Activated T-helper 17 cell treated with anti-CD3 and anti-CD28 coated beads, Interleukin-2, amount 50 U/mL, for 72 hours (primary cell): ENCODE results near the gene ZNF681. TPM values are rescaled to one million over a fixed set of nuclear protein-coding genes. Genes with fewer than 3 reads are reported as not detected.

Experiments used
- ATAC-seq: fragments of 150-1000 bp; cut with Tn5 transposase; replicated peaks from 2 replicates; pipeline ENCODE4 v1.10.0; 2021; ENCODE audit warnings: mild to moderate bottlenecking, moderate library complexity
- H3K27ac Mint-ChIP-seq: one replicate; pipeline ENCODE4 v1.8.0; 2022; ENCODE audit warnings: mixed read lengths
- H3K27me3 Mint-ChIP-seq: one replicate; pipeline ENCODE4 v1.8.0; 2022; ENCODE audit warnings: mixed read lengths
- H3K36me3 Mint-ChIP-seq: one replicate; pipeline ENCODE4 v1.8.0; 2022; ENCODE audit warnings: low read depth, mild to moderate bottlenecking, mixed read lengths
- H3K4me1 Mint-ChIP-seq: one replicate; pipeline ENCODE4 v1.8.0; 2022; ENCODE audit warnings: mixed read lengths
- H3K4me3 Mint-ChIP-seq: one replicate; pipeline ENCODE4 v1.8.0; 2022; ENCODE audit warnings: mild to moderate bottlenecking, mixed read lengths
- H3K9me3 Mint-ChIP-seq: one replicate; pipeline ENCODE4 v1.8.0; 2022; ENCODE audit warnings: mixed read lengths
- total RNA-seq, 2 donors: library from RNA; stranded (reverse); gene quantifications; one replicate each; pipeline ENCODE4 v1.2.3, GENCODE V29; 2022

The ZNF681 gene
- total RNA-seq: 1 to 10 TPM; 2.3 to 3.1 TPM

- peak; percentile 93 for ATAC-seq
- Mint-ChIP-seq H3K4me3 (peak within 1 kb of the TSS; percentile 94), H3K9me3 (peaks cover 3% of the 10 kb centered on the region), H3K27me3 (no peaks in the 10 kb centered on the region), H3K36me3 (peaks cover 14% of the 10 kb centered on the region), H3K4me1 (peaks cover 10% of the 10 kb centered on the region), H3K27ac (peak within 1 kb of the TSS; percentile 89)
These were observed at the start of gene ZNF681 for GRCh38 chr19:23758187-23759074. TSS of gene ZNF681 (minus strand) at chr19:23758891. CDS start at chr19:23758749, 142 bp downstream.

GRCh38 chr19:23804676-23805075 is 46.0 kb upstream of the ZNF681 start:
- Mint-ChIP-seq H3K4me1 (peaks cover 4% of the 10 kb centered on the region), H3K27me3 (no peaks in the 10 kb centered on the region), H3K9me3 (no peaks in the 10 kb centered on the region), H3K27ac (no peak overlapping the region), H3K36me3 (no peaks in the 10 kb centered on the region), H3K4me3 (no peak overlapping the region)
- no peak for ATAC-seq

GRCh38 chr19:23802290-23802689 is 43.6 kb upstream of the ZNF681 start:
- Mint-ChIP-seq H3K4me3 (peak overlapping the region; percentile 64), H3K36me3 (no peaks in the 10 kb centered on the region), H3K27ac (peak overlapping the region; percentile 71), H3K9me3 (peaks cover 4% of the 10 kb centered on the region), H3K27me3 (no peaks in the 10 kb centered on the region), H3K4me1 (peaks cover 11% of the 10 kb centered on the region)
- peak; percentile 71 for ATAC-seq

- H3K27me3 Mint-ChIP-seq: no peaks in the 10 kb centered on the region
- peaks cover 4% of the 10 kb centered on the region for H3K9me3 Mint-ChIP-seq
- H3K4me1 Mint-ChIP-seq: peaks cover 11% of the 10 kb centered on the region
- peak overlapping the region; percentile 71 for H3K27ac Mint-ChIP-seq
- H3K36me3 Mint-ChIP-seq: no peaks in the 10 kb centered on the region
- peak overlapping the region; percentile 64 for H3K4me3 Mint-ChIP-seq
- ATAC-seq: peak; percentile 16
These were observed 43.1 kb upstream of the ZNF681 start for GRCh38 chr19:23801803-23802202.

GRCh38 chr19:23800868-23801267 is 42.2 kb upstream of the ZNF681 start:
- no peaks in the 10 kb centered on the region for H3K27me3 Mint-ChIP-seq
- H3K36me3 Mint-ChIP-seq: no peaks in the 10 kb centered on the region
- peak overlapping the region; percentile 61 for H3K27ac Mint-ChIP-seq
- H3K9me3 Mint-ChIP-seq: peaks cover 4% of the 10 kb centered on the region
- ATAC-seq: no peak
- peak overlapping the region; percentile 78 for H3K4me3 Mint-ChIP-seq
- peaks cover 11% of the 10 kb centered on the region for H3K4me1 Mint-ChIP-seq

GRCh38 chr19:23800271-23800670 is 41.6 kb upstream of the ZNF681 start:
- H3K4me3 Mint-ChIP-seq: peak overlapping the region; percentile 78
- peak overlapping the region; percentile 61 for H3K27ac Mint-ChIP-seq
- H3K27me3 Mint-ChIP-seq: no peaks in the 10 kb centered on the region
- peaks cover 11% of the 10 kb centered on the region for H3K4me1 Mint-ChIP-seq
- H3K9me3 Mint-ChIP-seq: peaks cover 6% of the 10 kb centered on the region
- H3K36me3 Mint-ChIP-seq: no peaks in the 10 kb centered on the region
- peak; percentile 56 for ATAC-seq

GRCh38 chr19:23799321-23799720 is 40.6 kb upstream of the ZNF681 start:
- Mint-ChIP-seq H3K27me3 (no peaks in the 10 kb centered on the region), H3K36me3 (no peaks in the 10 kb centered on the region)
- ATAC-seq: peak; percentile 71

GRCh38 chr19:23795462-23795861 is 36.8 kb upstream of the ZNF681 start:
- ATAC-seq: no peak
- no peaks in the 10 kb centered on the region for H3K27me3 Mint-ChIP-seq
- peaks cover 8% of the 10 kb centered on the region for H3K9me3 Mint-ChIP-seq
- no peaks in the 10 kb centered on the region for H3K36me3 Mint-ChIP-seq
- H3K4me3 Mint-ChIP-seq: no peak overlapping the region
- H3K27ac Mint-ChIP-seq: no peak overlapping the region
- peaks cover 7% of the 10 kb centered on the region for H3K4me1 Mint-ChIP-seq

More at GRCh38 chr19:23799321-23799720, 40.6 kb upstream of the ZNF681 start:
- peaks cover 8% of the 10 kb centered on the region for H3K9me3 Mint-ChIP-seq
- peaks cover 11% of the 10 kb centered on the region for H3K4me1 Mint-ChIP-seq
- peak overlapping the region; percentile 76 for H3K27ac Mint-ChIP-seq
- H3K4me3 Mint-ChIP-seq: peak overlapping the region; percentile 78

GRCh38 chr19:23792784-23793183 is 34.1 kb upstream of the ZNF681 start:
- peaks cover 8% of the 10 kb centered on the region for H3K9me3 Mint-ChIP-seq
- H3K27ac Mint-ChIP-seq: no peak overlapping the region
- H3K36me3 Mint-ChIP-seq: no peaks in the 10 kb centered on the region
- H3K4me3 Mint-ChIP-seq: no peak overlapping the region
- no peaks in the 10 kb centered on the region for H3K27me3 Mint-ChIP-seq
- H3K4me1 Mint-ChIP-seq: no peaks in the 10 kb centered on the region
- ATAC-seq: no peak

- Mint-ChIP-seq H3K27ac (no peak overlapping the region), H3K27me3 (no peaks in the 10 kb centered on the region), H3K36me3 (no peaks in the 10 kb centered on the region), H3K4me3 (no peak overlapping the region), H3K9me3 (peaks cover 4% of the 10 kb centered on the region), H3K4me1 (no peaks in the 10 kb centered on the region)
- no peak for ATAC-seq
These were observed 32.2 kb upstream of the ZNF681 start for GRCh38 chr19:23790641-23791488.

GRCh38 chr19:23789246-23789645 is 30.6 kb upstream of the ZNF681 start:
- Mint-ChIP-seq H3K27ac (no peak overlapping the region), H3K9me3 (no peaks in the 10 kb centered on the region), H3K27me3 (no peaks in the 10 kb centered on the region), H3K4me1 (no peaks in the 10 kb centered on the region), H3K36me3 (no peaks in the 10 kb centered on the region), H3K4me3 (no peak overlapping the region)
- ATAC-seq: no peak

GRCh38 chr19:23788411-23788810 is 29.7 kb upstream of the ZNF681 start:
- H3K36me3 Mint-ChIP-seq: no peaks in the 10 kb centered on the region
- H3K9me3 Mint-ChIP-seq: no peaks in the 10 kb centered on the region
- H3K4me1 Mint-ChIP-seq: peaks cover 5% of the 10 kb centered on the region
- no peak overlapping the region for H3K4me3 Mint-ChIP-seq
- ATAC-seq: peak; percentile 61
- no peak overlapping the region for H3K27ac Mint-ChIP-seq
- no peaks in the 10 kb centered on the region for H3K27me3 Mint-ChIP-seq

- Mint-ChIP-seq H3K27ac (no peak overlapping the region), H3K9me3 (peaks cover 3% of the 10 kb centered on the region), H3K27me3 (no peaks in the 10 kb centered on the region), H3K36me3 (no peaks in the 10 kb centered on the region), H3K4me3 (no peak overlapping the region), H3K4me1 (peaks cover 5% of the 10 kb centered on the region)
- no peak for ATAC-seq
These were observed 28.4 kb upstream of the ZNF681 start for GRCh38 chr19:23787106-23787505.

- ATAC-seq: no peak
- Mint-ChIP-seq H3K27ac (no peak overlapping the region), H3K4me1 (peaks cover 5% of the 10 kb centered on the region), H3K4me3 (no peak overlapping the region), H3K27me3 (no peaks in the 10 kb centered on the region), H3K9me3 (peaks cover 3% of the 10 kb centered on the region), H3K36me3 (no peaks in the 10 kb centered on the region)
These were observed 27.3 kb upstream of the ZNF681 start for GRCh38 chr19:23785982-23786381.
